ENCODE data around the gene SLC9A3.
"Not testable (repeated sequence)": the region's sequence is repeated elsewhere in the genome, so short reads cannot be mapped to it uniquely, and the experiment has no call there.

Gene SLC9A3

DNA sequence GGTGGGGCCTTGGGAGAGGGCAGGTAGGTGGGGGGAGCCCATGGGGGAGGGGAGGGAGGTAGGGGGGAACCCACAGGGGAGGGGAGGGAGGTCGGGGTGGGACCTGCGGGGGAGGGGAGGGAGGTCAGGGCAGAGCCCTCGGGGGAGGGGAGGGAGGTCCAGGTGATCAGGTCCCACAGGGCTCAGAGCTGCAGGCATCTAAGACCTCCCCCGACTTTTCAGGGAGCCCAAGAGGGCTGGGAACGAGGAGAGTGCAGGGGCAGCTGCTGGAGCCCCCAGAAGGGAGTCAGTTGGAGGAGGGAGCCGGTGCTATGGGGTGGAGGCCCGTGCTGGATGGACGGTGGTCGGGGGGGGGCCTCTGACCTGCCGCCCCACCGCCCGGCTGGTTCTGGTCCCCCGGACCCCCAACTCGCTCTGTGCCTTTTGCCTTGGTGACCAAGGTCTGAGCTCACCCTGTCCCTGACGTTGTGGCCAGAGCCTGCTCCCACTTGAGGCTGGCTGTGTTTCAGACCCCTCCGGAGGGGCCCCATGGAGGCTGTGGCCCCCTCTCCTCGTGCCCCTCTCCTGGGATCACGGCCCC lies 31.8 kb downstream of the SLC9A3 start:
- H3K4me3 ChIP-seq (ENCODE audit: low read length): no peak overlapping the region
- H3K27me3 ChIP-seq (ENCODE audit: control insufficient read depth, insufficient read depth, low read length): peaks cover 9% of the 10 kb centered on the region
- H3K4me1 ChIP-seq (ENCODE audit: control insufficient read depth, insufficient read depth, low read length): no peaks in the 10 kb centered on the region
- no peaks in the 10 kb centered on the region for H3K9me3 ChIP-seq (ENCODE audit: control insufficient read depth, low read length)
- H3K9ac ChIP-seq (ENCODE audit: low read length): no peak overlapping the region
- no peaks in the 10 kb centered on the region for H3K36me3 ChIP-seq (ENCODE audit: control insufficient read depth, insufficient read depth, low read length)

DNA sequence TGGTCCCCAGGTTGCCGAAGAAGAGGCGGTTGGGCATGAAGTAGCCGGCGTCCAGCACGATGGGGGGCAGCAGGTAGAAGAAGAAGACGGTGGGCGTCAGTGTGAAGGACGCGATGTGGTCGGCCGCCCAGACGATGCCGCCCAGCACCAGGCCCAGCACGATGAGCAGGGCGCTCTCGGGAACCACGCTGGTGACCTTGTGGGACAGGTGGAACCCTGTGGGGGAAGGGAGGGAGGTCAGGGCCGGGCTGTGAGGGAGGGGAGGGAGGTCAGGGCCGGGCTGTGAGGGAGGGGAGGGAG lies 32.4 kb downstream of the SLC9A3 start:
- no peaks in the 10 kb centered on the region for H3K9me3 ChIP-seq (ENCODE audit: control insufficient read depth, low read length)
- no peaks in the 10 kb centered on the region for H3K36me3 ChIP-seq (ENCODE audit: control insufficient read depth, insufficient read depth, low read length)
- no peak overlapping the region for H3K4me3 ChIP-seq (ENCODE audit: low read length)
- H3K4me1 ChIP-seq (ENCODE audit: control insufficient read depth, insufficient read depth, low read length): no peaks in the 10 kb centered on the region
- peaks cover 5% of the 10 kb centered on the region for H3K27me3 ChIP-seq (ENCODE audit: control insufficient read depth, insufficient read depth, low read length)
- H3K9ac ChIP-seq (ENCODE audit: low read length): no peak overlapping the region

DNA sequence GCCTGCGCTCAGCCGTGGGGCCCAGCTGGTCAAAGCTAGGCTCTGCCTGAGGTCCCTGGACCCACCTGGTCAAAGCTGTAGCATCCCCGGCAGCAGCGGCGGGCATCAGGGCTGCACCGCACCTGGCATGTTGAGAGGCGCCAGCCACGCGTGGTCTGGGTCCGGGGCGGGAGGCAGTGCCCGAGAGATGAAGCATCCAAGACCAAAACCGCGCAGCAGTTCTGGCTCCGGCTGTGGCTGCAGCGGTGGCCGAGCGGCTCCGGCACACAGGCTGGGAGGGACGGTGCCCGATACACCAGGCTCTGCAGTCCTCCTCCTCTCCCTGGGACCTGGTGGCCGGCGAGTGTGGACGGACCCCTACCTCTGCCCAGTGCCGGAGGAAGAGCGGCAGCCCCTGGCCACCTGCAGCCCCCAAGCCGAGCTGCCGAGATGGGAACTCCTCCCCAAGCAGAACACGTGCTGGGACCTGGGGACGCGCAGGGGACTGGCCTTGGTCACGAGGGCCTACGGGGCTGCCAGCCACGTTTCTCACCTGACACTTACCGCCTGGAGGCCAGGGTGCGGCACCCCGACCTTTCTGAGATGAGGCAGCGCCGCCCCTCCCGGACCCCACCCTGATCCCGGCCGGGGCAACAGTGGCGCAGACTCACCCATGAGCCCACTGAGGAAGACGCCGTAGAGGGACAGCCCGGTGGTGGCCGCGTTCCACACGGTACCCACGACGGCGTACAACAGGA lies 33.0 kb downstream of the SLC9A3 start:
- Histone ChIP-seq H3K36me3 (ENCODE audit: control insufficient read depth, insufficient read depth, low read length) (no peaks in the 10 kb centered on the region), H3K27me3 (ENCODE audit: control insufficient read depth, insufficient read depth, low read length) (peaks cover 5% of the 10 kb centered on the region), H3K4me3 (ENCODE audit: low read length) (no peak overlapping the region), H3K9me3 (ENCODE audit: control insufficient read depth, low read length) (no peaks in the 10 kb centered on the region), H3K9ac (ENCODE audit: low read length) (no peak overlapping the region), H3K4me1 (ENCODE audit: control insufficient read depth, insufficient read depth, low read length) (no peaks in the 10 kb centered on the region)

DNA sequence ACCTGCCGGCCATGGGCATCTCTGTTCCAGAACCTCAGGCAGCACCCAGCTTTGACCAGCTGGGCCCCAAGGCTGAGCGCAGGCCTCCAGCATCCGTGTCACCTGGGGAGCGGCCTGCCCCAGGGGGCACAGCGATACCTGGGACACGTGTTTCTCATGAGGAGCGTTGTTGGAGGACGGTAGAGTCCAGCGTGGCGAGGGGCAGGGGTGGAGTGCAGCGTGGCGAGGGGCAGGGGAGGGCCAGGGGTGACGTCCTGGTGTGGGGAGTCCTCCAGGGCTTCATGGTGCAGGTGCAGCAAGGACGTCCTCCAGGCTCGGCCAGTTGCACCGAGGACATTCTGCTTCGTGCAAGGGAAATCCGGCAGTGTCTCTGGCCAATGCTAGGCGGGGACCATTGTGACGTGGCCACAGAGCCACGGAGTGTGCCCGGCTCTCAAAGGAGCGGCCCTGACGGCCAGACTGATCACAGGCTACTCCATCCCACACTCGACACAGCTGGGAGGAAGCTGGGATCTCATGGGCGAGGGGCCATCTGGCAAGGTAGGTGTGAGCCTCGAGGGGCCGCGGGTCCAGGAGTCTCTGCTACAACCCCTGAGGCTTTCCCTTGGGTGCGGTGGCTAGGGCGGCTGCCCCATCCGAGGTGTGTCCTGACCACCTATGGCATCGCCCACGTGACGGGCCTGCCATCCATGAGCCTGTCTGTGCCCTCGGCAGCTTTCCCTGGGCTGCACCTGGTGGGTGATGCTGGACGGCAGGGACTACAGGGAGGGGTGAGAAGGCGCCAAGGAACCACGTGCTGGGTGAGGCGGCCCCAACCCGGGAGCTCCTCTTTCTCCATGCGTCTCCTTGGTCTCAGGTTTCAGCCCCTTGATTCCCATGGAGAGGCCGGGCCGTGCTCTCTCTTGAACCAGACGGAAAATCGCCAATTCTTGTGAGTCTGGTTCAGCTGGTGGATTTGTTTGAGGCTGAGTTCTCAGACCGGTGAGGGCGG lies 33.8 kb downstream of the SLC9A3 start:
- Histone ChIP-seq H3K4me1 (ENCODE audit: control insufficient read depth, insufficient read depth, low read length) (no peaks in the 10 kb centered on the region), H3K9me3 (ENCODE audit: control insufficient read depth, low read length) (no peaks in the 10 kb centered on the region), H3K27me3 (ENCODE audit: control insufficient read depth, insufficient read depth, low read length) (peaks cover 5% of the 10 kb centered on the region), H3K36me3 (ENCODE audit: control insufficient read depth, insufficient read depth, low read length) (no peaks in the 10 kb centered on the region), H3K9ac (ENCODE audit: low read length) (no peak overlapping the region), H3K4me3 (ENCODE audit: low read length) (no peak overlapping the region)

DNA sequence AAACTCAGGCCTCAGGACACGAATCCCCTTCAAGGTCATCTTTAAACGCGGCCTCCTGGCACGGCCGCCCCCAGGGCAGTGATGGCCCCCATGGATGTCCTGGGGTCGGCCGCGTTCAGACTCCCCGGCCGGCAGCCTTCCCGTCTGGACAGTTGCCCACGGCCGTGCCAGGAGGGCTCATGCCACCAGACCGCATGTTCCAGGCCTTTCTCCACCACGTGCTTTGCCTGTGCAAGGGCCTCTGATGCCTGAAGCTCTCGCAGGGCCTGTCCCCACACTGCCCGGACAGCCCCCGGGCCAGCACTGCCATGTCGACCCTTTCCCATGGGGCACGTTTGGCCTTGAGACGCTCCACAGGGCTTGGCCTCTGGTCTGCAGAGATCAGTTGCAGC lies 34.6 kb downstream of the SLC9A3 start:
- Histone ChIP-seq H3K27me3 (ENCODE audit: control insufficient read depth, insufficient read depth, low read length) (peaks cover 5% of the 10 kb centered on the region), H3K9me3 (ENCODE audit: control insufficient read depth, low read length) (no peaks in the 10 kb centered on the region), H3K4me1 (ENCODE audit: control insufficient read depth, insufficient read depth, low read length) (no peaks in the 10 kb centered on the region), H3K4me3 (ENCODE audit: low read length) (no peak overlapping the region), H3K36me3 (ENCODE audit: control insufficient read depth, insufficient read depth, low read length) (no peaks in the 10 kb centered on the region), H3K9ac (ENCODE audit: low read length) (no peak overlapping the region)

DNA sequence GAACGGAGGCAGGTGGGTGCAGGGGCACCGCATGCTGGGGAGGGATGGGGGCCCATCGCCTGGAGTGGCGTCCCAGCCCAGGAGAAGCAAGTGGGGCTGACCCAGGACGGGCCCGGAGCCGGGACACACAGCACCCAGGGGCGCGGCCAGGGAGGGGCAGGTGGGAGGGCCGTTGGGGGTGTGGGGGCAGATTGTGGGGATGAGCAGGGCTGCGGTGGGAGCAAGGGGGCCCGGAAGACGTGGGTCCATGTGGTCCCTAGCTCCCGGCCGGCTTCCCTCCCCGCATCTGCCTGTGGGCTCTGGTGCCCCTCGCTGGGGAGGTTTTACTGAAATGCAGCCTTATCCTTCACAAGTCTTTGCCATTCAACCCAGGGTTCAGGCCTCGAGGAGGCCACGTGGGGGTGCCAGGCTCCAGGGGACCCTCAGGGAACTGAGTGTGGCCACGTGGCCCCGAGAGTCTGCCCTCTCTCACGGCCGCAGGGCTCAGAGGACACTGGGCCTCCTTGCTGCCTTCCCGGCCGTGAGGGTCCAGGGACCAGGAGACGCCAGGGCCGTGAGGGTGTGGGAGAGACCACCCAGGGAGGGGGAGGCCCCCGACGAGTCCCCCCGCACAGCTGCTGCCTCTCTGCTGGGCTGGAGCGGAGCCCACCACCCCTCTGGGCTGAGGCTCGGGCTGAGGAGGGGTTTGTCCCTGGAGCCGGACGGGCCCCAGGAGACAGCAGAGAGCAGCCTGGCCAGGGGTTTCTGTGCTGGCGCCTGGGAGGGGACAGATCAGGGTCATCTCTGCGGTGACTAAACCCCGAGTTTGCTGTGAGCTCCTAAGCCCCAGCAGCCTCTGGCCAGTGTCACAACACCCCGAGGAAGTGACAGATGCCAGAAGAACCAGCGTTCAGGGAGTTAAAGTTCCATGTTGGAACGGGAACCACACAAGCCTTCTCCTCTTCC lies 35.2 kb downstream of the SLC9A3 start:
- Histone ChIP-seq H3K27me3 (ENCODE audit: control insufficient read depth, insufficient read depth, low read length) (peaks cover 5% of the 10 kb centered on the region), H3K4me1 (ENCODE audit: control insufficient read depth, insufficient read depth, low read length) (no peaks in the 10 kb centered on the region), H3K4me3 (ENCODE audit: low read length) (no peak overlapping the region), H3K36me3 (ENCODE audit: control insufficient read depth, insufficient read depth, low read length) (no peaks in the 10 kb centered on the region), H3K9ac (ENCODE audit: low read length) (no peak overlapping the region), H3K9me3 (ENCODE audit: control insufficient read depth, low read length) (no peaks in the 10 kb centered on the region)

DNA sequence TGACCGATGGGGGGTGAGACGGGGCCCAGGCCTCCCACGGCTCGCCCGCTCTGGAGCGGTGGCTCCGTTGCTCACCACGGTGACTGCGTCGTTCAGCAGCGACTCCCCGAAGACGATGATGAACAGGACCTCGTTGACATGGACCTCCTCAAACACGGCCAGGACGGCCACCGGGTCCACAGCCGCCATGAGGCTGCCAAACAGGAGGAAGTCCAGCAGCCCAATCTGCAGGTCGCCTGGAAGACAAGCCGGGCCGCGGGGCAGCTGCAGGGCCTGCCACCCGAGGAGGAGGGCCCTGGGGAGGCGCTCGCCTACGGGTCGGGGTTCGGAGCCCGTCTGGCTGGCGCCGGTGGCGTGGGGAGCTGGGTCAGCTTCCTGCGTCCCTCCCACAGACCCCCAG lies 36.0 kb downstream of the SLC9A3 start:
- H3K4me3 ChIP-seq (ENCODE audit: low read length): no peak overlapping the region
- no peaks in the 10 kb centered on the region for H3K36me3 ChIP-seq (ENCODE audit: control insufficient read depth, insufficient read depth, low read length)
- H3K9me3 ChIP-seq (ENCODE audit: control insufficient read depth, low read length): no peaks in the 10 kb centered on the region
- H3K4me1 ChIP-seq (ENCODE audit: control insufficient read depth, insufficient read depth, low read length): no peaks in the 10 kb centered on the region
- H3K27me3 ChIP-seq (ENCODE audit: control insufficient read depth, insufficient read depth, low read length): peaks cover 5% of the 10 kb centered on the region
- H3K9ac ChIP-seq (ENCODE audit: low read length): no peak overlapping the region

DNA sequence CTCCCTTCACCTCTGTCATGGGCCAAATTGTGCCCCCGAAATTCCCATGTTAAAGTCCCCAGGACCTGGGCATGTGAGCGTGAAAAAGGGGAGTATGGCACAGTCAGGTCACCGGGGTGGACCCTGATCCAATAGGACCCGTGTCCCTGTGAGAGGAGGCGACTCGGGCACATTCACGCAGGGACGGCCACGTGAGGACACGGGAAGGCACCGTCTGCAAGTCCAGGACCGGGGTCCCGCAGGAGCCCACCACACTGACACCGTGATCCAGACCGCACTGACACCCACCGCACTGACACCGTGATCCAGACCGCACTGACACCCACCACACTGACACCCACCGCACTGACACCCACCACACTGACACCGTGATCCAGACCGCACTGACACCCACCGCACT lies 37.7 kb downstream of the SLC9A3 start:
- not testable (repeated sequence) for H3K9ac ChIP-seq (ENCODE audit: low read length); H3K4me1 ChIP-seq (ENCODE audit: control insufficient read depth, insufficient read depth, low read length); H3K9me3 ChIP-seq (ENCODE audit: control insufficient read depth, low read length); H3K36me3 ChIP-seq (ENCODE audit: control insufficient read depth, insufficient read depth, low read length); H3K27me3 ChIP-seq (ENCODE audit: control insufficient read depth, insufficient read depth, low read length); H3K4me3 ChIP-seq (ENCODE audit: low read length)

DNA sequence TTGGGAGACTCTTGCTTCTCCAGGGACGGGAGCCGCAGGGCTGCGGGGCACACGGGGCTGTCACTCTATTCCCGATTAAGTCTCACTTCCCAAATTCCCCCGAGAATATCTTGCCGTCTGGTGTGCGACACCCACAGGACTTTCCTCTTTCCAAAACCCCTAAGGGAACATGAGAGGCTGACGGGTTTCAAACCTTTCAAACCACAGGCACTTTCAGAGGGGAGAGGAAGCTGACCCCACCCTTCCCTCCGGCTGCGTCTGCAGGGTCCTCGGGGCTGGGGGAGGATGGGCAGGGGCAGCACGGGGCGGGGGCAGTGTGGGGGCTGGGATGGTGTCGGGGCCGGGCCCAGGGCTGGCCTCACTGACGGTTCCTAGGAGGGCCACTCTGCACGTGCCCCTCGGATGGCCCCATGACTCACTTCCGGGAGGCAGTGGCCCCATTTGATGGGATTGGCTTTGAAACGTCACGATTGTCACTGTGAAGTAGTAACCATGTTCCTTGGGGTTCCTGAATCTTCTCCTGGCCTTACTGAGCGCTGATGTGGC lies 38.2 kb downstream of the SLC9A3 start:
- Histone ChIP-seq H3K9me3 (ENCODE audit: control insufficient read depth, low read length) (no peaks in the 10 kb centered on the region), H3K4me1 (ENCODE audit: control insufficient read depth, insufficient read depth, low read length) (no peaks in the 10 kb centered on the region), H3K4me3 (ENCODE audit: low read length) (no peak overlapping the region), H3K27me3 (ENCODE audit: control insufficient read depth, insufficient read depth, low read length) (no peaks in the 10 kb centered on the region), H3K36me3 (ENCODE audit: control insufficient read depth, insufficient read depth, low read length) (no peaks in the 10 kb centered on the region), H3K9ac (ENCODE audit: low read length) (no peak overlapping the region)

DNA sequence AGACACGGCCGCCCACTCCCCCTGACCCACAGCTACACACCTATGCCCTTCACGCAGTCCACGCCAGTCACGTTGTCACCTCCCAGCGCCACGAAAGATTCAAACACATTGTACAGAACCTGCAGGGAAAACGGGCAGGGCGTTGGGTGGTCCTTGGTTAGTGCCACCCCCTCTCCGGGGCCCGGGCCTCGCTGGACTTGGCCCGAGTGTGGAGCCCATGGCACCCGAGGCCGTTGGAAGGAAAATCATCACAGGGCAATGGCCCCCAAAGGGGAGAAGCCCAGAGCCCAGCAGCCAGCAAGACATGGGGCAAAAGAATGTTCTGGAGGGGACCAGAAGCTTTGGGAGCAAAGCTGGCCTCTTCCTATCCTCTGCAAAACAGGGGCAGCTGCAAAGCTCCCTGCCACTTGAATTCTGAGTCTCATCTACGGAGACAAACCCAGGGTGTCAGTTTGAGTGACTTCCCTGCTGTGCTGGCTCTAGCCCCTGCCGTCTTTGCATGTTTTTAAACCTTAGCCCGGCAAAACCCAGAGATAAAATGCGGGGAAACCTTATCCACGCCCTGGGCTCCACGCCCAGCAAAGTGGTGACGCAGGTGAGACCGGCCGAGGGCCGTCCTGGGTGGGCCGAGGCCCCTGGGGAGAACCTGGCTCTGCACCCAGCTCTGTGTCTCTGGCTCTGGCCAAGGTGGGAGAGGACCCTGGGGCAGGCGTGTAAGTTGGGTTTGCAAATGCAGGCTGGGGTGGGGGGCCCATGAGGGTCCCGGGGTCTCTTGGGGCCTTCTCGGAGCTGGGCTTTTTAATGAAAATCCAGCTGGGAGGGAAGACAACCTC lies 38.9 kb downstream of the SLC9A3 start:
- Histone ChIP-seq H3K9me3 (ENCODE audit: control insufficient read depth, low read length) (no peaks in the 10 kb centered on the region), H3K4me3 (ENCODE audit: low read length) (no peak overlapping the region), H3K4me1 (ENCODE audit: control insufficient read depth, insufficient read depth, low read length) (no peaks in the 10 kb centered on the region), H3K36me3 (ENCODE audit: control insufficient read depth, insufficient read depth, low read length) (no peaks in the 10 kb centered on the region), H3K27me3 (ENCODE audit: control insufficient read depth, insufficient read depth, low read length) (no peaks in the 10 kb centered on the region), H3K9ac (ENCODE audit: low read length) (no peak overlapping the region)

DNA sequence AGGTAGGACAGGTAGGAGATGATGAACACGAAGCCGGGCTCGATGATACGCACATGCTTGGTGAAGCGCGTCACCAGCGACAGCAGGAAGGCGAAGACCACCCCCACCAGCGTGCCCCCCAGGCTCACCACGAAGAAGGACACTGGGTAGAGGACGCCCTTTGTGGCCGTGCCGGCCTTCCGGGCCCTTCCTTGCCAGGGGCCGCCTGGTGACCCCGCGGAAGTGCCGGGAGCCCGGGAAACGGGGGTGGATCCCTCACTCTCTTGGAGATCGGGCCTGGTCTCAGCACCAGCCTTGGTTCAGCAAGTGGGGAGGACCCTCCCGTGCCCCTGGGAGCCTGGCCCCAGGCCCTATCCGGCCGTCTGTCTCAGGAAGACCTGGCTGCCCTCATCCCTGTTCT lies 39.7 kb downstream of the SLC9A3 start:
- Histone ChIP-seq H3K9me3 (ENCODE audit: control insufficient read depth, low read length) (no peaks in the 10 kb centered on the region), H3K9ac (ENCODE audit: low read length) (no peak overlapping the region), H3K27me3 (ENCODE audit: control insufficient read depth, insufficient read depth, low read length) (peaks cover 5% of the 10 kb centered on the region), H3K36me3 (ENCODE audit: control insufficient read depth, insufficient read depth, low read length) (no peaks in the 10 kb centered on the region), H3K4me3 (ENCODE audit: low read length) (no peak overlapping the region), H3K4me1 (ENCODE audit: control insufficient read depth, insufficient read depth, low read length) (no peaks in the 10 kb centered on the region)
